Trophoblast cell (in vitro differentiated cells and primary cell): ENCODE results near the gene COX6A2.

ENCODE experiments used
- DNase-seq, 2 donors: peaks; one replicate each; pipeline ENCODE4 v3.0.0-alpha.2; 2016
- H2AFZ ChIP-seq: 2 replicates; pipeline ENCODE4 v1.6.1; 2013; ENCODE audit warnings: low read length, moderate library complexity, mild to moderate bottlenecking; ENCODE audit not compliant: insufficient read depth, poor library complexity
- H2AK5ac ChIP-seq: 2 replicates; pipeline ENCODE4 v1.6.1; 2013; ENCODE audit warnings: mild to moderate bottlenecking, low read length
- H2BK120ac ChIP-seq: 2 replicates; pipeline ENCODE4 v1.6.1; 2013; ENCODE audit warnings: low read length, mild to moderate bottlenecking, moderate library complexity; ENCODE audit not compliant: insufficient read depth, poor library complexity
- H2BK12ac ChIP-seq: 2 replicates; pipeline ENCODE4 v1.6.1; 2013; ENCODE audit warnings: mild to moderate bottlenecking, low read length, moderate library complexity
- H2BK5ac ChIP-seq: 2 replicates; pipeline ENCODE4 v1.6.1; 2013; ENCODE audit warnings: low read length, low read depth, moderate library complexity, mild to moderate bottlenecking; ENCODE audit not compliant: poor library complexity
- H3K14ac ChIP-seq: 2 replicates; pipeline ENCODE4 v1.6.1; 2013; ENCODE audit warnings: mild to moderate bottlenecking, low read length
- H3K18ac ChIP-seq: 2 replicates; pipeline ENCODE4 v1.6.1; 2013; ENCODE audit warnings: mild to moderate bottlenecking, low read length
- H3K23ac ChIP-seq: 2 replicates; pipeline ENCODE4 v1.6.1; 2013; ENCODE audit warnings: low read length
- H3K27ac ChIP-seq: 2 replicates; pipeline ENCODE4 v1.5.1; 2013; ENCODE audit warnings: low read depth, mild to moderate bottlenecking, inconsistent platforms, low read length, moderate library complexity
- H3K27me3 ChIP-seq: 2 replicates; pipeline ENCODE4 v1.6.1; 2013; ENCODE audit warnings: inconsistent platforms, mild to moderate bottlenecking, low read length, moderate library complexity; ENCODE audit not compliant: insufficient read depth
- H3K36me3 ChIP-seq, 2 experiments: 1 replicate in 1 of 2; 2 replicates in 1 of 2; pipeline ENCODE4 v1.6.1; 2013; ENCODE audit warnings: low read length in 2 of 2, mild to moderate bottlenecking in 2 of 2, moderate library complexity in 1 of 2; ENCODE audit not compliant: insufficient read depth in 2 of 2, control insufficient read depth in 1 of 2
- H3K4ac ChIP-seq: 2 replicates; pipeline ENCODE4 v1.6.1; 2013; ENCODE audit warnings: low read depth, mild to moderate bottlenecking, low read length, moderate library complexity
- H3K4me1 ChIP-seq, 2 experiments: 1 replicate in 1 of 2; 2 replicates in 1 of 2; pipeline ENCODE4 v1.6.1; 2013; ENCODE audit warnings: low read length in 2 of 2, mild to moderate bottlenecking in 2 of 2, moderate library complexity in 1 of 2; ENCODE audit not compliant: insufficient read depth in 2 of 2, control insufficient read depth in 1 of 2
- H3K4me2 ChIP-seq: 2 replicates; pipeline ENCODE4 v1.6.1; 2013; ENCODE audit warnings: inconsistent platforms, mild to moderate bottlenecking, low read length, moderate library complexity
- H3K4me3 ChIP-seq: 2 replicates; pipeline ENCODE4 v1.5.1; 2013; ENCODE audit warnings: mild to moderate bottlenecking, low read depth, low read length, inconsistent platforms
- H3K79me1 ChIP-seq: one replicate; pipeline ENCODE4 v1.6.1; 2013; ENCODE audit warnings: low read length
- H3K79me2 ChIP-seq: 2 replicates; pipeline ENCODE4 v1.6.1; 2013; ENCODE audit warnings: low read length, mild to moderate bottlenecking; ENCODE audit not compliant: control insufficient read depth, insufficient read depth, poor library complexity
- H3K9ac ChIP-seq: 2 replicates; pipeline ENCODE4 v1.6.1; 2013; ENCODE audit warnings: mild to moderate bottlenecking, low read length
- H3K9me3 ChIP-seq: 2 replicates; pipeline ENCODE4 v1.6.1; 2013; ENCODE audit warnings: low read depth, mild to moderate bottlenecking, control low read depth, inconsistent platforms, low read length; ENCODE audit not compliant: insufficient read depth
- H4K12ac ChIP-seq: 2 replicates; pipeline ENCODE4 v1.6.1; 2013; ENCODE audit warnings: low read depth, mild to moderate bottlenecking, low read length, moderate library complexity
- H4K8ac ChIP-seq: 2 replicates; pipeline ENCODE4 v1.6.1; 2013; ENCODE audit warnings: low read depth, mild to moderate bottlenecking, low read length, moderate library complexity
- H4K91ac ChIP-seq: one replicate; pipeline ENCODE4 v1.6.1; 2013; ENCODE audit warnings: low read depth, mild to moderate bottlenecking, low read length, moderate library complexity
- WGBS: extraction: QIAGEN DNeasy Blood & Tissue Kit; methylation state at CpG from one replicate; pipeline ENCODE4 v1.1.7; 2013; ENCODE audit warnings: missing lambda C conversion rate; ENCODE audit not compliant: insufficient read length, insufficient coverage; ENCODE audit errors: extremely low coverage; 5-methylcytosine and 5-hydroxymethylcytosine counted together

COX6A2 gene

DNA sequence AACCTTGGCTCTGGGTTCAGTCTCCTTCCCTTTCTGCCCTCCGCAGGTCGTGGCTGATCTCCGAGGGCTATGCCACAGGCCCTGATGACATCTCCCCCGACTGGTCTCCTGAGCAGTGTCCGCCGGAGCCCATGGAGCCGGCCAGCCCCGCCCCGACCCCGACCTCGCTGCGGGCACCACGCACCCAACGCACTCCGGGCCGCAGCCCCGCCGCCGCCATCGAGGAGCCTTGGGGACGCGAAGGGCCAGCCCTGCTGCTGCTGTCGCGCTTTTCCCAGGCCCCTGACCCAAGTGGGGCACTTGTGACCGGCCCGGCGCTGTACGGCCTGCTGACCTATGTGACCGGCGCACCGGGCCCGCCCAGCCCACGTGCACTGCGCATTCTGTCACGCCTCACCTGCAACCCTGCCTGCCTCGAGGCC, 36.2 kb upstream of the COX6A2 start:
- no peak overlapping the region for H3K18ac ChIP-seq
- peaks cover 6 to 8% of the 10 kb centered on the region in 2 experiments for H3K4me1 ChIP-seq
- no peak overlapping the region for H2BK12ac ChIP-seq
- peaks cover 3% of the 10 kb centered on the region for H3K79me2 ChIP-seq
- no peak overlapping the region for H2BK120ac ChIP-seq
- no peak overlapping the region for H3K27ac ChIP-seq
- no peak overlapping the region for H4K91ac ChIP-seq
- peaks cover 6% of the 10 kb centered on the region for H3K79me1 ChIP-seq
- no peaks in the 10 kb centered on the region for H3K27me3 ChIP-seq
- no peak overlapping the region for H4K8ac ChIP-seq
- H2AK5ac ChIP-seq: no peak overlapping the region
- peaks cover 2% of the 10 kb centered on the region for H3K9me3 ChIP-seq
- no peak overlapping the region for H2BK5ac ChIP-seq
- no CpG with 5 or more reads among the region's 36 CpGs for WGBS
- no peak overlapping the region for H3K23ac ChIP-seq
- no peak overlapping the region for H3K9ac ChIP-seq
- H3K4me3 ChIP-seq: no peak overlapping the region
- H2AFZ ChIP-seq: no peak overlapping the region
- no peak overlapping the region for H3K14ac ChIP-seq
- H3K36me3 ChIP-seq: peaks cover 27 to 37% of the 10 kb centered on the region in 2 experiments
- H4K12ac ChIP-seq: no peak overlapping the region
- no peak for DNase-seq
- H3K4me2 ChIP-seq: no peak overlapping the region
- H3K4ac ChIP-seq: no peak overlapping the region

- Histone ChIP-seq H4K8ac (no peak overlapping the region), H2BK5ac (no peak overlapping the region), H3K27me3 (no peaks in the 10 kb centered on the region), H4K12ac (no peak overlapping the region), H3K23ac (no peak overlapping the region), H3K14ac (no peak overlapping the region), H3K4me1 (peaks cover 10 to 15% of the 10 kb centered on the region in 2 experiments), H3K9me3 (peaks cover 4% of the 10 kb centered on the region), H3K79me2 (peaks cover 17% of the 10 kb centered on the region), H2BK12ac (no peak overlapping the region), H3K27ac (no peak overlapping the region), H3K4me2 (no peak overlapping the region), H2BK120ac (no peak overlapping the region), H3K4ac (no peak overlapping the region), H2AK5ac (no peak overlapping the region), H3K9ac (no peak overlapping the region), H3K4me3 (no peak overlapping the region), H3K36me3 (peaks cover 27 to 39% of the 10 kb centered on the region in 2 experiments), H3K18ac (no peak overlapping the region), H3K79me1 (peaks cover 15% of the 10 kb centered on the region), H4K91ac (no peak overlapping the region), H2AFZ (no peak overlapping the region)
- DNase-seq: no peak
- no CpG with 5 or more reads among the region's 35 CpGs for WGBS
Measured at GRCh38 chr16:31461921-31462804, 34.0 kb upstream of the COX6A2 start.

- Histone ChIP-seq H3K4me2 (no peak overlapping the region), H3K36me3 (peaks cover 30 to 35% of the 10 kb centered on the region in 2 experiments), H3K27ac (no peak overlapping the region), H3K79me1 (peaks cover 15% of the 10 kb centered on the region), H4K91ac (no peak overlapping the region), H2AK5ac (no peak overlapping the region), H3K18ac (no peak overlapping the region), H3K4ac (no peak overlapping the region), H3K27me3 (no peaks in the 10 kb centered on the region), H4K12ac (no peak overlapping the region), H3K9me3 (peaks cover 4% of the 10 kb centered on the region), H2BK12ac (no peak overlapping the region), H4K8ac (no peak overlapping the region), H3K14ac (no peak overlapping the region), H2AFZ (no peak overlapping the region), H3K23ac (no peak overlapping the region), H3K4me1 (peaks cover 11 to 21% of the 10 kb centered on the region in 2 experiments), H3K4me3 (no peak overlapping the region), H2BK120ac (no peak overlapping the region), H3K9ac (no peak overlapping the region), H2BK5ac (no peak overlapping the region), H3K79me2 (peaks cover 19% of the 10 kb centered on the region)
- no CpG with 5 or more reads among the region's 10 CpGs for WGBS
- DNase-seq: no peak
Measured at GRCh38 chr16:31461201-31461920, 33.2 kb upstream of the COX6A2 start.

DNA sequence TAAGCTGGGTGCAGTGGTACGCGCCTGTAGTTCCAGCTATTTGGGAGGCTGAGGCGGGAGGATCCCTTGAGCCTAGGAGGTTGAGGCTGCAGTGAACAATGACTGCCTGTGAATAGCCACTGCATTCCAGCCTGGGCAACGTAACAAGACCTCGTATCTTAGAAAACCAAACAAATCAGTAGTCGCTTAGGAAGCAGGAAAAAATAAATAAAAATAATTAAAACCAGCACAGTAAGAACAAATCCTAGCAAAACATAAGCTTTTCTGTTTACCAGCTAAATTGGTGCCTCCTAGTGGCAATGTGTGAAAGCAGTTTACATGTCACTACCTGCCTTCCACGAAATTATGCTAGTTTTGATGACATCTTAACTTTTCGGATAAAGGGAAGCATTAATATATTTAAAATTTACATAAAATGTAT, 32.4 kb upstream of the COX6A2 start:
- DNase-seq: peak; percentile 30 to 73
- H3K14ac ChIP-seq: peak overlapping the region; percentile 76
- no peaks in the 10 kb centered on the region for H3K27me3 ChIP-seq
- no peak overlapping the region for H3K27ac ChIP-seq
- H4K8ac ChIP-seq: peak overlapping the region; percentile 89
- peaks cover 24 to 29% of the 10 kb centered on the region in 2 experiments for H3K36me3 ChIP-seq
- H2AK5ac ChIP-seq: no peak overlapping the region
- peak overlapping the region; percentile 63 for H4K12ac ChIP-seq
- no peak overlapping the region for H3K4me3 ChIP-seq
- peaks cover 14 to 21% of the 10 kb centered on the region in 2 experiments for H3K4me1 ChIP-seq
- no peak overlapping the region for H3K18ac ChIP-seq
- H3K79me2 ChIP-seq: peaks cover 19% of the 10 kb centered on the region
- H3K23ac ChIP-seq: no peak overlapping the region
- WGBS: no CpG with 5 or more reads among the region's 8 CpGs
- H3K9ac ChIP-seq: no peak overlapping the region
- no peak overlapping the region for H2AFZ ChIP-seq
- no peak overlapping the region for H3K4ac ChIP-seq
- H2BK5ac ChIP-seq: no peak overlapping the region
- no peak overlapping the region for H2BK12ac ChIP-seq
- peaks cover 2% of the 10 kb centered on the region for H3K9me3 ChIP-seq
- H3K79me1 ChIP-seq: peaks cover 15% of the 10 kb centered on the region
- H4K91ac ChIP-seq: peak overlapping the region; percentile 84
- H2BK120ac ChIP-seq: no peak overlapping the region
- peak overlapping the region; percentile 63 for H3K4me2 ChIP-seq
